IMR-90 (cell line): Measurements from ENCODE around the gene NT5E. TPM values are rescaled to one million over a fixed set of nuclear protein-coding genes. Genes with fewer than 3 reads are reported as not detected.

Source experiments
- ATAC-seq: fragments of 200-7000 bp; cut with Tn5 transposase; 2 replicates; pipeline ENCODE4 v1.9.1; 2020; ENCODE audit warnings: low read depth, mild to moderate bottlenecking, moderate library complexity
- BruUV-seq: library from RNA; stranded (reverse); fragments of 400-500 nt; replicated peaks from 2 replicates; lab custom pipeline; 2021; lab: Mats Ljungman, UMichigan
- CTCF ChIA-PET: fragments of 300-600 bp; formaldehyde crosslinking; extraction: SDS; loops from one replicate; lab custom pipeline; 2021; ENCODE audit warnings: antibody characterized with exemption; lab: Yijun Ruan, JAX
- POLR2A ChIA-PET: fragments of 300-600 bp; sonication (Branson Sonifier 250); formaldehyde crosslinking; loops from one replicate; lab custom pipeline; 2022; ENCODE audit warnings: antibody characterized with exemption; ENCODE audit not compliant: unreplicated experiment; lab: Charles Lee
- DNase-seq: peaks from one replicate; pipeline ENCODE4 v3.0.0; 2013
- H2AFZ ChIP-seq: replicated peaks from 2 replicates; pipeline ENCODE3; 2013; ENCODE audit warnings: low read length, mild to moderate bottlenecking; ENCODE audit not compliant: poor library complexity
- H2AK5ac ChIP-seq: 2 replicates; pipeline ENCODE4 v1.6.1; 2013; ENCODE audit warnings: low read depth, low read length, inconsistent platforms
- H2AK9ac ChIP-seq: replicated peaks from 2 replicates; pipeline ENCODE3; 2013; ENCODE audit warnings: mild to moderate bottlenecking, low read depth, low read length, moderate library complexity; ENCODE audit not compliant: poor library complexity
- H2BK120ac ChIP-seq: 2 replicates; pipeline ENCODE4 v1.6.1; 2013; ENCODE audit warnings: low read depth, low read length, inconsistent platforms
- H2BK15ac ChIP-seq: 3 replicates; pipeline ENCODE4 v1.6.1; 2013; ENCODE audit warnings: low read depth, low read length, inconsistent platforms
- H2BK20ac ChIP-seq: 2 replicates; pipeline ENCODE4 v1.6.1; 2013; ENCODE audit warnings: low read depth, mild to moderate bottlenecking, inconsistent platforms, low read length, moderate library complexity
- H2BK5ac ChIP-seq: 2 replicates; pipeline ENCODE4 v1.6.1; 2013; ENCODE audit warnings: mild to moderate bottlenecking, low read depth, low read length, inconsistent platforms; ENCODE audit not compliant: poor library complexity, severe bottlenecking
- H3K14ac ChIP-seq: replicated peaks from 2 replicates; pipeline ENCODE4 v1.6.1; 2013; ENCODE audit warnings: low read depth, low read length, inconsistent platforms
- H3K18ac ChIP-seq: 2 replicates; pipeline ENCODE4 v1.6.1; 2013; ENCODE audit warnings: low read depth, low read length, control low read depth
- H3K23ac ChIP-seq: 2 replicates; pipeline ENCODE4 v1.6.1; 2013; ENCODE audit warnings: low read depth, low read length, inconsistent platforms
- H3K27ac ChIP-seq: 2 replicates; pipeline ENCODE4 v1.5.1; 2013; ENCODE audit warnings: mild to moderate bottlenecking, control low read depth, low read length; ENCODE audit not compliant: insufficient read depth
- H3K27me3 ChIP-seq: 2 replicates; pipeline ENCODE4 v1.6.1; 2013; ENCODE audit warnings: low read length; ENCODE audit not compliant: control insufficient read depth, insufficient read depth
- H3K36me3 ChIP-seq: 2 replicates; pipeline ENCODE4 v1.6.1; 2013; ENCODE audit warnings: low read length, mixed read lengths; ENCODE audit not compliant: control insufficient read depth, insufficient read depth
- H3K4ac ChIP-seq: 2 replicates; pipeline ENCODE4 v1.6.1; 2013; ENCODE audit warnings: low read depth, low read length, inconsistent platforms
- H3K4me1 ChIP-seq: 2 replicates; pipeline ENCODE4 v1.6.1; 2013; ENCODE audit warnings: low read length, mixed read lengths; ENCODE audit not compliant: control insufficient read depth, insufficient read depth
- H3K4me2 ChIP-seq: 2 replicates; pipeline ENCODE4 v1.6.1; 2013; ENCODE audit warnings: low read depth, mild to moderate bottlenecking, control low read depth, low read length, moderate library complexity
- H3K4me3 ChIP-seq: 2 replicates; pipeline ENCODE4 v1.5.1; 2013; ENCODE audit warnings: low read depth, mild to moderate bottlenecking, control low read depth, low read length, moderate library complexity; ENCODE audit not compliant: insufficient read depth
- H3K56ac ChIP-seq: 2 replicates; pipeline ENCODE4 v1.6.1; 2013; ENCODE audit warnings: low read length, inconsistent platforms; ENCODE audit not compliant: insufficient read depth; ENCODE audit errors: extremely low read depth
- H3K79me1 ChIP-seq, 2 experiments: 2 replicates each; pipeline ENCODE4 v1.6.1; 2013; ENCODE audit warnings: low read length in 2 of 2, inconsistent platforms in 1 of 2, low read depth in 1 of 2
- H3K9ac ChIP-seq: 2 replicates; pipeline ENCODE4 v1.6.1; 2013; ENCODE audit warnings: low read depth, low read length, control low read depth
- H3K9me1 ChIP-seq: 2 replicates; pipeline ENCODE4 v1.6.1; 2013; ENCODE audit warnings: low read length, inconsistent platforms; ENCODE audit not compliant: insufficient read depth
- H3K9me3 ChIP-seq: 2 replicates; pipeline ENCODE4 v1.6.1; 2013; ENCODE audit warnings: low read length; ENCODE audit not compliant: control insufficient read depth, insufficient read depth
- H4K20me1 ChIP-seq: 2 replicates; pipeline ENCODE4 v1.6.1; 2013; ENCODE audit warnings: low read length, inconsistent platforms; ENCODE audit not compliant: insufficient read depth
- H4K5ac ChIP-seq: 2 replicates; pipeline ENCODE4 v1.6.1; 2013; ENCODE audit warnings: mild to moderate bottlenecking, low read depth, low read length, control low read depth
- H4K8ac ChIP-seq, 2 experiments: 2 replicates each; pipeline ENCODE4 v1.6.1; 2013; ENCODE audit warnings: low read depth in 2 of 2, low read length in 2 of 2, control low read depth in 1 of 2, inconsistent platforms in 1 of 2
- H4K91ac ChIP-seq: 2 replicates; pipeline ENCODE4 v1.6.1; 2013; ENCODE audit warnings: low read depth, low read length, inconsistent platforms; ENCODE audit not compliant: insufficient read depth
- CHD1 ChIP-seq: IDR thresholded peaks from 2 replicates; pipeline ENCODE4 v1.6.1; 2012; ENCODE audit warnings: low read depth, low read length, improper control_type of control experiment
- CTCF ChIP-seq: conservative IDR thresholded peaks from 2 replicates; pipeline ENCODE4 v1.5.1; 2012; ENCODE audit warnings: mild to moderate bottlenecking, low read depth, low read length, improper control_type of control experiment
- MAFK ChIP-seq: IDR thresholded peaks from 2 replicates; pipeline ENCODE4 v1.6.1; 2012; ENCODE audit warnings: low read depth, low read length, improper control_type of control experiment
- MAZ ChIP-seq: IDR thresholded peaks from 2 replicates; pipeline ENCODE4 v1.6.1; 2012; ENCODE audit warnings: low read depth, mild to moderate bottlenecking, low read length, improper control_type of control experiment, moderate library complexity, borderline replicate concordance
- MXI1 ChIP-seq: IDR thresholded peaks from 2 replicates; pipeline ENCODE4 v1.6.1; 2012; ENCODE audit warnings: low read depth, mild to moderate bottlenecking, low read length, moderate library complexity, borderline replicate concordance
- SMC3 ChIP-seq: fragments of 150-350 bp; IDR thresholded peaks from 2 replicates; pipeline ENCODE4 v1.6.1; 2016; ENCODE audit warnings: low read depth, mild to moderate bottlenecking, antibody characterized with exemption, low read length, moderate library complexity
- WGBS, 2 experiments: methylation state at CpG; one replicate each; pipeline versions ENCODE4 v1.1.5 to v1.1.7; 2013; ENCODE audit warnings: missing lambda C conversion rate in 2 of 2; ENCODE audit not compliant: insufficient read length in 1 of 2; ENCODE audit errors: extremely low coverage in 2 of 2; 5-methylcytosine and 5-hydroxymethylcytosine counted together
- dilution Hi-C: fragments of 300-500 bp; cut with HindIII; formaldehyde crosslinking; loops from one replicate; pipeline ENCODE4 v1.14.3; 2018; ENCODE audit warnings: low sequenced_read_pairs; ENCODE audit not compliant: unreplicated experiment
- in situ Hi-C: fragments of 300-500 bp; cut with MboI; formaldehyde crosslinking; loops from 3 replicates; pipeline ENCODE4 v1.14.3; 2019; ENCODE audit warnings: low sequenced_read_pairs, inconsistent platforms, mixed read lengths
- intact Hi-C: fragments of 100-400 bp; cut with micrococcal nuclease; formaldehyde crosslinking; loops from 2 replicates; pipeline ENCODE4 v1.10.0; 2022
- polyA plus RNA-seq, 3 experiments: library from polyadenylated mRNA; depleted of rRNA; stranded (reverse); fragments of >200 nt; gene quantifications; 2 replicates each; pipeline ENCODE4 v1.2.3, GENCODE V29; 2012; ENCODE audit warnings: low replicate concordance in 1 of 3
- total RNA-seq: library from RNA; depleted of rRNA; stranded (reverse); fragments of >200 nt; gene quantifications from 2 replicates; pipeline ENCODE4 v1.2.3, GENCODE V29; 2012

The NT5E gene
- total and polyA plus RNA-seq, 2 of the 4 experiments (the other 2 are of a cell fraction) = 153 to 280 TPM

GRCh38 chr6:85483846-85484245, 34.0 kb downstream of the NT5E start:
- in situ Hi-C loops (loop anchor here (5.0 kb wide), 1 partner anchor 132 kb away; no protein-coding TSS in a partner anchor), intact Hi-C loops (loop anchor here (1.0 kb wide), 3 partner anchors 33 to 129 kb away; no protein-coding TSS in a partner anchor), dilution Hi-C loops (no loop called here)
- WGBS, 2 experiments = 100% methylated on average over 2 of the region's 4 CpGs; no CpG with 5 or more reads in 1 of the 2 experiments
- Histone ChIP-seq H2BK20ac (no peak overlapping the region), H3K27me3 (no peaks in the 10 kb centered on the region), H2AK9ac (peak overlapping the region; percentile 34), H2BK15ac (no peak overlapping the region), H3K4me3 (no peak overlapping the region), H3K56ac (no peak overlapping the region), H4K5ac (no peak overlapping the region), H4K8ac (peak overlapping the region in 1 of 2 experiments; percentile 43; a peak in 1 of 4 replicates), H3K27ac (no peak overlapping the region), H3K9ac (no peak overlapping the region), H3K18ac (no peak overlapping the region), H3K23ac (no peak overlapping the region), H3K9me1 (peaks cover 19% of the 10 kb centered on the region), H3K4ac (no peak overlapping the region), H2AFZ (no peak overlapping the region), H2BK120ac (no peak overlapping the region), H3K4me1 (peaks cover 3% of the 10 kb centered on the region; the same call in 1 of the 2 replicates), H2BK5ac (no peak overlapping the region), H3K79me1 (peaks cover 28 to 58% of the 10 kb centered on the region in 2 experiments), H3K14ac (0 out of 2 replicates have a peak overlapping the region, but pooled peaks have one; percentile 17), H3K9me3 (no peaks in the 10 kb centered on the region), H3K36me3 (peaks cover 18% of the 10 kb centered on the region), H3K4me2 (no peak overlapping the region), H2AK5ac (no peak overlapping the region), H4K20me1 (no peaks in the 10 kb centered on the region), H4K91ac (no peak overlapping the region)
- POLR2A ChIA-PET = no interaction called here
- DNase-seq (no peak), ATAC-seq (no peak)
- TF ChIP-seq SMC3 = no peak
- TF ChIP-seq CTCF = no peak
- no peak for TF ChIP-seq MAZ
- no peak for TF ChIP-seq CHD1
- no peak for TF ChIP-seq MXI1
- no peak for TF ChIP-seq MAFK
- BruUV-seq = no TSS peak
- CTCF ChIA-PET = interaction anchor here (0.6 to 2.2 kb wide), 7 partner anchors 13 to 130 kb away, joined by 3 to 30 read pairs (median 4); partner anchors contain the start of gene NT5E
